ENCODE measurements around the gene SSR4.

Gene SSR4

DNA sequence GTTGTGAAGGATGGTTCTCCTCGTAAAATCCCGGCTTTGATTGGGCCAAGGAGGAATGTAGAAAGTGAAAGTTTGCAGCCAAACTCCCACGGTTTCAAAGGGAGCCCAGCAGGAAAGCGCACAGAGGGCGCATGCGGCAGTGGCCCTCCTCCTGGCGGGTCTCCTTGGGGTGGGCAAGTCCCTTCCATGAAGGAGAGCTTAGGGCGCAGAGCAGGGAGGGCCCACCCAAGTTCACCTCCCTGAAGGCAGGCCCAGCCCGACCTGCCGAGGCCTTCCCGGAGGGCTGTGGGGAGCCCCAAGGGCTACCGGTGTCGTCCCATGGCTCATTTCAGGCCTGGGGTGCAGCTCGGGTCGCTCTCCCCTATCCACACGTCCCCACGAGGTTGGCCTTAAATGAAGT, 33.8 kb downstream of the SSR4 start:
- DNase-seq (ENCODE audit: low read depth in 2 of 3, low spot score in 1 of 3), result no peak

- no peak for DNase-seq (ENCODE audit: low read depth in 2 of 3, low spot score in 1 of 3)
Measured at GRCh38 chrX:153828723-153829548, 34.5 kb downstream of the SSR4 start.

GRCh38 chrX:153829549-153829798, 35.0 kb downstream of the SSR4 start:
- DNase-seq (ENCODE audit: low read depth in 2 of 3, low spot score in 1 of 3), result no peak

- no peak for DNase-seq (ENCODE audit: low read depth in 2 of 3, low spot score in 1 of 3)
Measured at GRCh38 chrX:153829799-153830639, 35.6 kb downstream of the SSR4 start, which contains the start of gene PDZD4. Gene PDZD4 (minus strand): TSS chrX:153830544. CDS start chrX:153830298, 246 bp downstream.

- DNase-seq (ENCODE audit: low read depth in 2 of 3, low spot score in 1 of 3), result no peak
Measured at GRCh38 chrX:153830640-153831428, 36.4 kb downstream of the SSR4 start.

DNA sequence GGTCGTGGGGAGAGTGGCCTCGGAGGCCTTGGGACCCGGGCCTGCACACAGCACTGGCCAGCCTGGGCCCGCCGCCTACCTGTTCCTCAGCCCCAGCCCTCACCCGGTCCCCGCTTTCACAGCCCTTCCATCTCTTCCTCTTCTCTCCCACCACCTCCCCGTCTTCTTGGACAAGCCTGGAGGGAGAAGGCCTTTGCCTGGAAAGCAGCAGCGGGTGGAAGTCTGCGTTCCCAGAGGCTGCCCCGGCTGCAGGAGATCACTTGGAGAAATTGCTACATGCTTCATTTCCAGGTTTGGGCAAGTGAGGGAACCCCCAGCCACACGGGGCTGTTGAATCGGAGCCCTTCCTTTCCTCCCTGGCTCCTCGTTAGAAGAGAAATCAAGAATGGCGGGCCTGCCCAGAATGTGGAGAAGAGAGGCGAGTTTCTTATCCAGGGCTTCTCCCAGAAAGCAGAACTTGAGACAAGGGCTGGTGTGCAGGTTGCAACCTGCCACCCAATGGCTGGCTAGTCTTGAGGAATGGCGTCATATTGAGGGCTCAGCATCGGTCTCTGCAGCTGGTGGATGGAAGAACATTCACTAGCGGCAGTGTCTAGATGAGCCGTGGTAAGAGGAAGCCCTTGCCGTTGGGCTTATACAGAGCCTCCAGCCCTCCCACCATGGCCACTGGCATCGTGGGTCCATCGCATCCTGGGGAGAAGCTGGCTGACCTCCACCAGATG, 37.1 kb downstream of the SSR4 start:
- no peak for DNase-seq (ENCODE audit: low read depth in 2 of 3, low spot score in 1 of 3)

DNA sequence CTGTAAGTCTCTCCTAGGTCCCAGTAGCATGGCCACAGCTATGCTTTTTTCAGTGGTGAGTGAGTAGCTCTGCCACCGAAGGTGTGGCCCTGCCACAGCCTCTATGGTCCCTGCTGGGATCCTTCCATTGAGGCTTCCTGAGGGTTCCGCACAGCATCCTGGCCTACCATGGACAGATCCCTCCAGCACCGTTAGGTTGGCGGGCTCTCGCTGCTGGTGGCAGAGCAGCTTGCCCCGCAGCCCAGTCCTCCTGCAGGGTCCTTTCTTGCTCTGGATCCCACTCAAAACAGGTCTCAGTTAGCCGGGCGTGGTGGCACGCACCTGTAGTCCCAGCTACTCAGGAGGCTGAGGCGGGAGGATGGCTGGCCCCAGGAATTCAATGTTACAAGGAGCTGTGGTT, 38.3 kb downstream of the SSR4 start:
- DNase-seq (ENCODE audit: low read depth in 2 of 3, low spot score in 1 of 3), result no peak

GRCh38 chrX:153836921-153837320, 42.5 kb downstream of the SSR4 start:
- DNase-seq (ENCODE audit: low read depth in 2 of 3, low spot score in 1 of 3), result no peak

GRCh38 chrX:153844509-153845082, 50.1 kb downstream of the SSR4 start:
- DNase-seq (ENCODE audit: low read depth in 2 of 3, low spot score in 1 of 3), result no peak

GRCh38 chrX:153845195-153845594, 50.7 kb downstream of the SSR4 start:
- DNase-seq (ENCODE audit: low read depth in 2 of 3, low spot score in 1 of 3), result no peak

GRCh38 chrX:153845842-153846241, 51.4 kb downstream of the SSR4 start:
- DNase-seq (ENCODE audit: low read depth in 2 of 3, low spot score in 1 of 3), result no peak
